NCI-H526 (cell line): ENCODE measurements around the gene FAF1.

ENCODE experiments used
- DNase-seq, 2 experiments: peaks; one replicate each; lab custom pipeline; 2025; lab: John Stamatoyannopoulos, UW

Gene FAF1

DNA sequence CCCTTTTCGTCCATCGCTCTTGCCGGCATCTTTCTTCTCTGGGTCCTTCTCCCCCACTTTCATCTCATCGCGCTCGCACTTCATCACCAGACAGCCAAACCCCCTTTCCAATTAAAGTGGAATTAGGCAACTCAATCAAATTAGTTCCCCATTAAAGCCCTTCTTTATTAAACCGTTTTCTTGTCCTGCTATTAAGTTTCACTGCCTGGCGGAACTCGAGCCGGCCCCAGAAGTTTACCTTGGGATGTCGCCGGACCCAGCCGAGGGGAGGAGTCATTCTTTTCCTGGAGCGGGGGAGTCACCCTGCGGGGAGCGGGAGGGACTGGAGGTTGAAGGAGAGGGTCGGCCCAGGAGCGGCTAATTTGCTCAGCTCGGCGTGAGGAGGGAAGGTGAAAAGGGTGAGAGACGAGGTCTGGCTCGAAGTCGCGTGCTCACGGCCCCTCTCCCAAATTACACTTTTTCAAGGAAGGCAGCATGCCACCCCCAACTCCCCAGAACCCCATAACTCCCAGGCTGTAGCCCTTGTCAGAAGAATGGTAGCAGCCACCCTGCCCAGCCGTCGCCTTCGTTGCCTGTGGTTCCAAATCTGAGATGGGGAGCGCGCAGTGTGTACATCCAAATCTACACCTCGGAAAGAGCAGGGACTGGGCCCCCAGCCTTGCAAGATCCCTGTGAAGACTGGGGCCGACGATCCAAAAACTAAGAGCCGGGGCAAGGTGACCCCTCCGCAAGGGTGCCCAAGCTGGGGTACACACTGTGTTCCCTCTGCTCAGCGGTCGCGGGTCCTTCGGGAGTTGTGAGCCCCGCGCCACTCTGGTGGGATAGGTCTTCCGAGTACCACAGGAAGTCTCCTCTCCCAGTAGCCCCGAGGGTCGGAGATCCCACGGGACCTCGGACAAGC lies 543.3 kb downstream of the FAF1 start:
- DNase-seq, result no peak

DNA sequence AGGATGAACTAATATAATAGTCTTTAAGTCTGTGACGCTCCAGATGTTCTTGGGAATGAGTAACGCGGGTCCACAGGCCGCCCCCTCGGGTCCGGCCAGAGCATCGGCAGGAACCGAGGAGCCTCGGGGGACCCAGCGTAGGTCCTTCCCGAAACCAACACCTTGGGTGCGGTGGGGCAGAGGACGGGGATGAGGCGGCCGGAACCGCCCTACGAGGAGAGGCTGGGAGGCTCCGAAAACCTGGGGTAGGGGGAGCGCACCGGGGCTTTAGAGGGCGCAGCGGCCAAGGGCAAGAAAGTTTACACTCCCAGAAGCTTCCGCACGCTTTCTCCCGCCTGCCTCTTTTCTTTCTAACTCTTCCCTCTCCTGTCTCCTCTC lies 543.9 kb downstream of the FAF1 start:
- no peak for DNase-seq

DNA sequence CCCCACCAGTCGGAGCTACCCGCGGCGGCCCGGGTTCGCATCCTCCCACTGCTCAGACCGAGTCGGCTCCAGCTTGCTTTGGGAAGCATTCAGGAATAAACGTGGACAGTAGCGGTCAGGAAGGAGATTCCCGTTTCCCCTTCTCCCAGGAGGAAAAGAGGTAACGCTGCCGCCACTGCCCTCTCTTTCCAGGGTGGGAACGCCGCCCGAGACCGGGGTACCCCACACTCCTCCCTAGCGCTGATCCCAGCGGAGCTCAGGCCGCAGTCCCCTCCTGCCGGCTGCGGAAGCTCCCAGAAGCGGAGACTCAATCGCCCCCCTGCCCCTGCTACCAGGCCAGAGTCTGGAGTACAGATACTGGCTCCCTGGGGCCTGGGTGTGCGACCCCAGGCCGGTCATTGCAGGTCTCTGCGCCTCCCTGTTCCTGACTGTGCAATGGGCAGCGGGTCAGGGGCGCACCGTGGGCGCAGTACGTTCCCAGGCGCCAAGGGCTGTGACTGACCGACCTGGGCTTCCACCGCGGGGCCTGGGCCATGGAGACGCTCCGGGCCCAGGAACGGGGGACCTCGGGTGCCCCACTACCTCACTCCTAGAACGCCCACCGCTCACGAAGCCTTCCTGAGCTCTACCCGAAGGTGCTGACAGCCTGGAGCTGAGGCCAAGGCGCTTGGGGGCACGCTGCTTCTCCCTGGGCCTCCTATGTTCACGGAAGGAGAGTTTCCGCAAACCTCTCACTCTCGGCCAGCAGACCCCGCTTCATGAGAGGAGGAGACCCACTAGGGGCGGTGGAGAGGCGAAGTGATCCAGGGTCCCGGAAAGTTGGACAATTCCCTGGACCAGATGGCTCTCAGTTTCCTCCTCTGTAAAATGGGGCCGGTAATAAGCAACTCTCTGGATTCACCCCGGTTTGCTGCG lies 544.6 kb downstream of the FAF1 start:
- DNase-seq, result no peak

DNA sequence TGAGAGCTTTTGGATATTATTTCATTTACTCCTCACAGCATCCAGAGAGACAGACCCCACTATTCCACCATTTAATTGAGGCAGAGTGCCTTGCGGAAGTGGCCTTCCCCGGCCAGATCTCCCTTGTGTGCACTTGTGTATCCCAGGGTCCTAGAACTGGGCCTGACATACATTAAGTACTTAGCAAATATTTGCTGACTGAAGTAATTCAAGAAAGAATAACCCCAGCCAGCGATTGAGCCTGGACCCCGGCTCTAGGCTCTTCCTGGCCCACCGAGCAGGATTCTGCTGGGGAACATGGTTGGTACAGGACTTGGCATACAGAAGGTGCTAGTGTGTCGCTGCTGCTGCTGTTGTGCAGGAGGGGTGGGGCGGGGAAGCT lies 545.2 kb downstream of the FAF1 start:
- no peak for DNase-seq

DNA sequence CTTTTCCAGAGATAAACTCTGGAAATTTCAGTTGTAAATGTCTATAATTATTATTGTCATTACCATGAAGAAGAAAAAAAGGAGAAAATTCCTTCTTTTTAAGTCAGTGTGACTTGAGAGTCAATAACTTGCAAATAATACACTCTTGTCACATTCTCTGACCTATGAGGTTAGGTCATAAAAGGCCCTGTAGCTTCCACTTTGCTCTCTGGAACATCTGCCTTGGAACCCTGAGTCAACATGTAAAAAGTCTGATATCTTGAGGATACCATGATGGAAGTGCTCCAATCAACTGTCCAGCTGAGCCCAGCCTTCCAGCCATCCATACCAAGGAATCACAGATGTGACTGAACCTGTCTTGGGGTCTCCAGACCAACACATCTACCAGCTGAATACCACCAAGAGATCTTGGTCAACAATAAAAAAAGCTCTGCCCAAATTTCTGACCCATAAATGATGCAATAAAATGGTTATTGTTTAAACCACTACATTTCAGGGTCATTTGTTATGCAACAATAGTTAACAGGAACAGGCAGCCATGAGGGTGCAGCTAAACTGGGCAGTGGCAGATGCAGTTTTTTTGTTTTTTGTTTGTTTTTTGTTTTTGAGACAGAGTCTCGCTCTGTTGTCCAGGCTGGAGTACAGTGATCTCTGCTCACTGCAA lies 547.1 kb downstream of the FAF1 start:
- DNase-seq, result no peak

DNA sequence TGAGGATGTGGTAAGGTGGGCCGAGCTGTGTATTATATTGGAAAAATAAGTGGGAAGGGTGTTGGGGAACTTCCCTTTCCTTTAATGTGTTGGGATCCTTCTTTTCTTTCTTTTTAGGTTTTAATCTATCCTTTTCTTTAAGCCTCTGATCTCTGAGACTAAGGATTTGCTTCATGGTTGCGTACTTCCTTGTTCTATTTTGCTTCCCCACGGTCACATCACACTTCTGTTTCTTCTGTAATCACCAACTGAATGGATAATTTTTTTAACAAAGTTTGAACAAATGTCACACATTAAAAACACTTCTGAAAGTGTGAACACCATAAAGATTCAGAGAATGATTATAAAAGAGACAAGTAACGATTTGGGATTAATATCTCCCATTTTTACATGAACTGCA lies 554.3 kb downstream of the FAF1 start:
- no peak for DNase-seq

DNA sequence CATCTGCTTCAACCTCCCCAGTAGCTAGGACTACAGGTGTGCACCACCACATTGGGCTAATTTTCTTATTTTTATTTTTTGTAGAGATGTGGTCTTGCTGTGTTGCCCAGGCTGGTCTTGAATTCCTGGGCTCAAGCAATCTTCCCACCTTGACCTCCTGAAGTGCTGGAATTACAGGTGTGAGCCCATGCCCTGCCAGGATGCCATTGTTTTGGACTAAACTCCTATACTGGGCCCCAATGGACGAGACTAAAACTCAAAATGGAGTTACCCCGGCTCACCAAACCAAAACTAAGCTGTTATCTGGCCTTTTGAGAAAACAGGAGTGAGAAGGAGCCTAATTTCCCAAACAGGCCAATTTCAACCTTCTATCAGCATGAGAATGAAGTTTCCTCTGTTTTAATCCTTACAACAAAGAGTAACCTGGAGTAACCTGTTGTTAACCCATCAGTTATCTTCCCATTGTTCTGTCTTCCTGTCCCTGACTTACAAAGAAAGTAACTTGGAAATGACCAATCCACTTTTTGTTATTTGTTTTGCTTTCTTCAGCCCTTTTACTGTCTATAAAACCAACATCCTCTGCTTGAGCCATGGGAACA lies 566.4 kb downstream of the FAF1 start:
- no peak for DNase-seq
